Osteocyte (in vitro differentiated cells): Measurements from ENCODE around the gene PRPS1. TPM values are rescaled to one million over a fixed set of nuclear protein-coding genes. Genes with fewer than 3 reads are reported as not detected.

Source experiments
- DNase-seq: peaks from one replicate; pipeline ENCODE4 v3.0.0; 2021; ENCODE audit warnings: mixed read lengths; ENCODE audit not compliant: unreplicated experiment; ENCODE audit errors: extremely low spot score
- H3K27ac Mint-ChIP-seq: one replicate; pipeline ENCODE4 v1.8.0; 2021; ENCODE audit warnings: mild to moderate bottlenecking, mixed read lengths; ENCODE audit not compliant: unreplicated experiment
- H3K27me3 Mint-ChIP-seq: one replicate; pipeline ENCODE4 v1.8.0; 2021; ENCODE audit warnings: mixed read lengths; ENCODE audit not compliant: unreplicated experiment
- H3K36me3 Mint-ChIP-seq: one replicate; pipeline ENCODE4 v1.8.0; 2021; ENCODE audit warnings: mixed read lengths; ENCODE audit not compliant: unreplicated experiment
- H3K4me1 Mint-ChIP-seq: one replicate; pipeline ENCODE4 v1.8.0; 2021; ENCODE audit warnings: mixed read lengths; ENCODE audit not compliant: unreplicated experiment
- H3K4me3 Mint-ChIP-seq: one replicate; pipeline ENCODE4 v1.8.0; 2021; ENCODE audit warnings: mild to moderate bottlenecking, moderate library complexity, mixed read lengths; ENCODE audit not compliant: unreplicated experiment
- H3K9me3 Mint-ChIP-seq: one replicate; pipeline ENCODE4 v1.8.0; 2021; ENCODE audit warnings: mixed read lengths; ENCODE audit not compliant: unreplicated experiment
- total RNA-seq: library from RNA; stranded (reverse); gene quantifications from 2 replicates; pipeline ENCODE4 v1.2.1, GENCODE V29; 2021
- TF ChIP-seq, protein P1 (sequence below): fragments of 200-600 bp; sonication (generic); IDR thresholded peaks from 2 replicates; pipeline ENCODE4 v1.5.0; 2021; ENCODE audit warnings: antibody characterized with exemption, mild to moderate bottlenecking, moderate library complexity

PRPS1 gene
- total RNA-seq, 1 donor from 2014 or later = 27.6 TPM

DNA sequence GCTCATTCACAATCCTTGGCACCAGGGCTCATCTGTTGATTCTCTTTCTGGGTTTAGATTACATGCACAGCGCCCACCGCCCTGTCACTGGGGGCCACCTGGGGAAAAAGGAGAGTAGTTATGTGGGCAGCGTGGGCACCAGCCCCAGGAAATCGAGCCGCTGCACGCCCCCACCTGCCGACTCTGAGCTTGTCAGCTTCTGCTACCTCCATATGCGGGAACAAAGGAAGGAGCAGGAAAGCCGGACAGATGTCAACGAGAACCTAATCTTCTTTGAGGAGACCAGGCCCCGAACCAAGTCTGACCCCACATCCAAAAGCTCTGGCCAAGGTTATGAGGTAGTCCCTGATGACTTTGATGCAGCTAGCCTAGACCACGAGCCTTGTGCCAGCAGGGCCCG is 31.0 kb upstream of the PRPS1 start:
- Mint-ChIP-seq H3K36me3 (no peaks in the 10 kb centered on the region), H3K4me1 (no peaks in the 10 kb centered on the region), H3K9me3 (peaks cover 24% of the 10 kb centered on the region), H3K27me3 (no peaks in the 10 kb centered on the region), H3K4me3 (no peak overlapping the region), H3K27ac (no peak overlapping the region)
- no peak for DNase-seq
- TF ChIP-seq, protein P1, sequence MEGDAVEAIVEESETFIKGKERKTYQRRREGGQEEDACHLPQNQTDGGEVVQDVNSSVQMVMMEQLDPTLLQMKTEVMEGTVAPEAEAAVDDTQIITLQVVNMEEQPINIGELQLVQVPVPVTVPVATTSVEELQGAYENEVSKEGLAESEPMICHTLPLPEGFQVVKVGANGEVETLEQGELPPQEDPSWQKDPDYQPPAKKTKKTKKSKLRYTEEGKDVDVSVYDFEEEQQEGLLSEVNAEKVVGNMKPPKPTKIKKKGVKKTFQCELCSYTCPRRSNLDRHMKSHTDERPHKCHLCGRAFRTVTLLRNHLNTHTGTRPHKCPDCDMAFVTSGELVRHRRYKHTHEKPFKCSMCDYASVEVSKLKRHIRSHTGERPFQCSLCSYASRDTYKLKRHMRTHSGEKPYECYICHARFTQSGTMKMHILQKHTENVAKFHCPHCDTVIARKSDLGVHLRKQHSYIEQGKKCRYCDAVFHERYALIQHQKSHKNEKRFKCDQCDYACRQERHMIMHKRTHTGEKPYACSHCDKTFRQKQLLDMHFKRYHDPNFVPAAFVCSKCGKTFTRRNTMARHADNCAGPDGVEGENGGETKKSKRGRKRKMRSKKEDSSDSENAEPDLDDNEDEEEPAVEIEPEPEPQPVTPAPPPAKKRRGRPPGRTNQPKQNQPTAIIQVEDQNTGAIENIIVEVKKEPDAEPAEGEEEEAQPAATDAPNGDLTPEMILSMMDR = no peak

DNA sequence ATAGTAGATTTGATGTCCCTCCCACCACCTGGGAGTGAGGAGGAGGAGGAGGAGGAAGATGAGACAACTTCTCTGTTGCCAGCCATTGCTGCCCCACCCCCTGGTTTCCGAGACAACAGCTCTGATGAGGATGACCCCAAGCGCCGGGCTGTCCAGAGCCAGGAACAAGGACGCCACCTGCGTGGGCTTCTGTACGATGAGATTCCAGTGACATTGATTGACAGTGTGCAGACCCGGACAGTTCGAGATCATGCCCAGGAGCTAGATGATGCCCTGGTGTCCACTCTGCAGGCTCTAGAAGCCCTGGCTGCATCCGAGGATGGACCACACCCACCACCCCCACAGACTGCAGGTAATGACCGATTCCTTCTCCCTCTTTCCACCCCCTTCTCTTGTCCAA is 30.5 kb upstream of the PRPS1 start:
- no peaks in the 10 kb centered on the region for H3K36me3 Mint-ChIP-seq
- TF ChIP-seq, protein P1 = no peak
- no peak for DNase-seq
- no peak overlapping the region for H3K27ac Mint-ChIP-seq
- H3K27me3 Mint-ChIP-seq = no peaks in the 10 kb centered on the region
- no peak overlapping the region for H3K4me3 Mint-ChIP-seq
- H3K4me1 Mint-ChIP-seq = no peaks in the 10 kb centered on the region
- peaks cover 24% of the 10 kb centered on the region for H3K9me3 Mint-ChIP-seq

- no peak for DNase-seq
- Mint-ChIP-seq H3K36me3 (no peaks in the 10 kb centered on the region), H3K4me1 (no peaks in the 10 kb centered on the region), H3K9me3 (peaks cover 10% of the 10 kb centered on the region), H3K27me3 (no peaks in the 10 kb centered on the region), H3K27ac (no peak overlapping the region), H3K4me3 (no peak overlapping the region)
- TF ChIP-seq, protein P1 = no peak
Observed at GRCh38 chrX:107599450-107599861, 28.9 kb upstream of the PRPS1 start.

GRCh38 chrX:107600366-107600765 is 27.9 kb upstream of the PRPS1 start:
- Mint-ChIP-seq H3K4me3 (no peak overlapping the region), H3K9me3 (peaks cover 10% of the 10 kb centered on the region), H3K27ac (no peak overlapping the region), H3K27me3 (no peaks in the 10 kb centered on the region), H3K4me1 (no peaks in the 10 kb centered on the region), H3K36me3 (no peaks in the 10 kb centered on the region)
- TF ChIP-seq, protein P1 = no peak
- no peak for DNase-seq

DNA sequence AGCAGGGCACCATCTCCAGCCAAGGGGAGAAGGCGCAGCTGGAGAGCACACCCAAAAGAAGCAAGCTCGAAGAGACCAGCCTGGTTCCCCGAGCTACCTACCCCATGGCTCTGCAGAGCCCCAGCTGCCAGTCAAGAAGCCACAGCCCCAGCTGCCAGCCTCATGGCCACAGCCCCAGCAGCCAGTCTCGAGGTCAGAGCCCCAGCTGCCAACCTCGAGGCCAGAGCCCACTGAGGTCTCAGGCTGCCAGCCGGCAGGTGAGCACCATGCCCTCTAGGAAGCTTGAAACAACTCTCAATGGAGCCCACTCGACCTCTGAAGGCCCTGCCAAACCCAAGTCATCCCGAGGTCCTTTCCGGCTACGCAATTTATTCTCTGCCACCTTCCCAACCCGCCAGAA is 27.0 kb upstream of the PRPS1 start:
- H3K4me1 Mint-ChIP-seq = no peaks in the 10 kb centered on the region
- H3K27ac Mint-ChIP-seq = no peak overlapping the region
- TF ChIP-seq, protein P1 = no peak
- H3K27me3 Mint-ChIP-seq = no peaks in the 10 kb centered on the region
- peaks cover 5% of the 10 kb centered on the region for H3K9me3 Mint-ChIP-seq
- no peak for DNase-seq
- no peaks in the 10 kb centered on the region for H3K36me3 Mint-ChIP-seq
- no peak overlapping the region for H3K4me3 Mint-ChIP-seq
